GM21447 (cell line): ENCODE measurements around the gene LSM10.

Experiments
- ATAC-seq: cut with Tn5 transposase; IDR thresholded peaks from one replicate; pipeline ENCODE4 v1.9.1; 2021; ENCODE audit not compliant: unreplicated experiment

The LSM10 gene

DNA sequence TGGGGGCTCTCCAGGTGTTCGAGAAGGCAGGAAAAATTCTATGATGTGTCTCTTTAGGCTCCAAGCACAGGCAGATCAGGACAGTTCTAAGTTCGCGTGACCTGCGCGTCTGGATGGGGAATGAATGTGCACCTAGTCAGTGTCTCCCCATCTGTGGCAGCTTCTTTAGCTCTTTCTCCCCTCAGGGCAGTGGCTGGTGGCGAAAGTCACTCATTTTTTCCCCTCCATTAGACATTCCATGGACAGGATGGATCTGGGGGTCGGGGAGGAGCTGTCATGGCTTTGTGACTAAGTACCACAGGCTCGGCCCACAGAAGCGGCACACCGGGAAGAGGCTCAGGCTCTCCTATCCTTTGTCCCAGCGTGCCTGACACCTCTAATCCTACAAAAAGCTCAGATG lies 43.2 kb downstream of the LSM10 start:
- ATAC-seq, result no peak

DNA sequence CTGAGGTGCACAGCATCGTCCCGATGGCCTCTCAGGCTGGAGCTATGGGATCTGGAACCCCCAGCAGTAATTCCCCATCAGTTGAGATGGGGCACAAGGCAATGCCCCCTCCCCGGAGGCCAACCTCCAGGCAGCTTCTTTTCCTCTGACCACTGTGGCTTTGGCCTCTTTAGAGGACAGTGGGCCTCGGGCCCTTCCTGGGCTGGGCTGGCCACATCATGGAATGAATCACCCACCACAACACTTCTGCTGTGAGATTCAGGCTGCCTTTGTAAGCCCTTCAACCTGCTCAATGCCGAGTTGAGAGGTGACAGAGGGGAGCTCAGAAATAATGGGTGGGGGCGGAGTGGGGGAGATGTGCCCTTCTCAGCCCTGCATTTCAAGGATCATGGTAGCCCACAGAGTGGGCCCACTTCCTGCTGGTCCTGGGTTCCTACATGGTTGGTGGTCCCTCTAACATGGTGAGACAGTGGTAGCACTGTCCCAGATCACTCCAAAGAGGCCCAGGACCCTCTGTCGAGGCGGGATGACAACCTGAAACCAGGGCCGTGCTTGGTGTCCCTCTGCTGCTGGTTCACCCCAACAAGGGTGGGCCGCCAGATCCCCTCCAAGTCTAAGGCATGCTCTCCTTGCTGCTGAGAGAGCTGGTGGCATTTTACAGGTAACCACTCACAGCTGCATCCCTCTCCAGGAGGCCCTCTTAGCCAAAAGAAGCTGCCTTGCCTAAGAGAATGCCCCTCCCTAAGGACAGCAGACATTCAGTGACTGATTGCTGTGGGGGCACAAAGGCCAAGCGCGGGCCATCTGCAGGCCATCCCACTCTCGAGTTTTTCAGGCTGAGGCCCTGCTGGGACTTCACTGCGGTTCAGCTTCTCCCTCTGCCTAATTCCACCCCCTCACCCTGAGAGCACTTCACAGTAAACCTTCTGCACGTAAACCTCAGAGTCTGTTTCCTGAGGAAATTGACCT lies 44.5 kb downstream of the LSM10 start:
- no peak for ATAC-seq

DNA sequence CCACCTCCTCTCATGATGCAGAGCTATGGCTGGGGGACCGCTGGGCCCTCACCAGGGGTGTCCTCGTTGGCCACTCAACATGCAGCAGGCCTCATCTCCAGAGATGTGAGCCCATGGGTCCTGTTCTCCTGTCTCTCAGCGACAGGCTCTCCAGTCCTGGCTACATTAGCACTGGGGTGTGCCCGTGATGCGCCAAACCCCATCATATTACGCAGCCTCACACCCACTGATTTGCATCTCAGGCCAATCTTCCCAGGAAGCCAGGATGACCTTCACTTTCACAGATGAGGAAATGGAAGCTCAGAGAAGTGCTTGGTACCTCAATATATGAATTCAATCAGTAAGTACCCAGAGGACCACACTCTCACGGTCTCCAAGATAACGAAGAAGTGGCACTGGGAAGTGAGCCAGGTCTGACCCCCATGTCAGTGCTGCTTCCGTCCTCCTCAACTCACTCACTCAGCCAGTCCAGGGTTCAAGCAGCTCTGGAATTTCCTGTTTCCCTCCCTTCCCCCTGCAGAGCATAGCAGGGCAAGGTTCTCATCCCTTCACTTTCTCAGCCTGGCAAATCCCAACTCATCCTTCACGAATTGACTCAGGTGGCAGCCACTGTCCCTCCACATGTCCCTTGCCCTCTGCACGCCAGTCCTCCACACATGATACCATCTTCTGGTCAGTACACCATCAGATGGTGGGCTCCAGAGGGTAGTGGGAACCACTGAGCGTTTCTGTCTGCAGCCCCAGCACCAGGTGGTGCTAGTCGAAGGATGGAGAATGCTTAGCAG lies 45.4 kb downstream of the LSM10 start:
- no peak for ATAC-seq

DNA sequence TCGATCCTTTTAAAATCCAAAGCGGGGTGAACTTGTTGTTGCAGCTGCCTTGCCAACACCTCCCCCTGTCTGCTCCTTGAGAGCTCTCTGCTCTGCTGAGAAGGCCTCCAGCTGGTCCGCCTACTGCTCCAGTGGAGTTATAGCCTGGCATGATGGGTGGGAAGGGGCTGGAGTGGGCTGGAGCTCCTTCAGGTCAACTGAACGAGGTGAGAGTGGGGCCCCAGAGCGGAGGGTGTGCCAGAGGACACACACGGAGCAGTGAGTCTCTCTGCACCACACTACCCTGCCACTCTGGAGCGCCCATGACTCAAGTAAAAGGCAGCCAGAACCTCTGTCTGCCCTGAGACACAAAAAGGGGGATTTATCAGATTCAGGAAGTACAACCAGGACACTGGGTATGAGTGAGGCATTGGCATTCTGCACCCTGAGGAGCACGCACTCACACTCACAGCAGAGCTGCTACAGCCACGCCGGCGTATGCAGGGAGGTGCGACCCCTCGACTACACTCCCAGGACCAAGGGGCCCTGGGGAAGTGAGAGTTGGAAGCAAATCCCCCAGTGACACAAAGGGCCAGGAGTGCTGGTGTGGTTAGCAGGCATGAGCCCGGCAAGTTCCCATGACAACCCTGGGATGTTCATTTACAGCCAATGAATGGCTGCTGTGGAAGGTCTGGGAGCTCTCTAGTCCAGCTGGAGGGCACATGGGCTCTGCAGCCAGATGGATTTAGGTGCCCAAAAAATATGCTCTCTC lies 46.3 kb downstream of the LSM10 start:
- no peak for ATAC-seq

DNA sequence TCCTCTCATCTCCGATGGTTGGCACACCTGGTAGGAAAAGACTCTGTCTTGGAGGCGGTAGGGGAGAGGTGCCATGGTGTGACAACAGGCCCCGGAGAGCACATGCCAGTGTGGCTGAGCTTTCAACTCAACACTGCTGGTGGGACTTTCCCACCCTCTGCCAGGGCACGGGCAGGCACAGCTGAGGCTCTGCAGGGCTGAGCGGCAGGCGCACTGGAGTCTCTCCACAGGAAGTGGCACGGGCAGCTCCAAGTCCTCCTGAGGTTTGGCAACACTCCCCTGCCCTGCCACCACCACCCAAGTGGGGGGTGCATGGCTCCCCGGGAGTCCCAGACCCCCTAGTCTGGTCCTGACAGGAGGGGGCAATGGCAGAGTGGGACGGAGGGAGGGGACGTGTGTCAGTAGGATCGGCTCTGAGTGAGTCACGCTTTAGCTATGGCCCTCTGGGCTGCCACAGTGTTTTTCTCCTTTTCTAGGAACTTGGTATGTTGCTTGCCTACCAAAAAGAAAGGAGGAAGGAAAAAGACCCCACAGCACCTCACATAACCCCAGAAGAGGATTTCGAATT lies 47.0 kb downstream of the LSM10 start:
- ATAC-seq, result no peak

DNA sequence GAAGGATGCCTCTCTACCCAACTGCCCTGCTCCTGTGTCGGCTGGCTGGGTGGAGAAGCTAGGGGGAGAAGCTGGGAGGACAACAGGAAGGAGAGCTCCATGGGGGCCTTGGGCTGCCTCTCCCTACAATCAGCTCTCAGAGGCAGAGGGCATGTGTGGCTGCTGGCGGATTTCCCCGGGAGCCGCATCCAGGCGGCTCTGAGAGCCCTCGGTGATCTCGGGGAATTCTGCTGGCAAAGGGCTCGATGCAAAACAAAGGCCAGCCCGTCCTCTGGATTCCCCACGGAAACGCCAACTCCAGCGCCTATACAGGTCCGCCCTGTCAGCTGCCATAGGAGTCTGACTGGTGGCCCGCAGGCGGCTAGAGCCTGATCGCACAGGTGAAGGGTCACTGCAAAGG lies 47.9 kb downstream of the LSM10 start:
- no peak for ATAC-seq

DNA sequence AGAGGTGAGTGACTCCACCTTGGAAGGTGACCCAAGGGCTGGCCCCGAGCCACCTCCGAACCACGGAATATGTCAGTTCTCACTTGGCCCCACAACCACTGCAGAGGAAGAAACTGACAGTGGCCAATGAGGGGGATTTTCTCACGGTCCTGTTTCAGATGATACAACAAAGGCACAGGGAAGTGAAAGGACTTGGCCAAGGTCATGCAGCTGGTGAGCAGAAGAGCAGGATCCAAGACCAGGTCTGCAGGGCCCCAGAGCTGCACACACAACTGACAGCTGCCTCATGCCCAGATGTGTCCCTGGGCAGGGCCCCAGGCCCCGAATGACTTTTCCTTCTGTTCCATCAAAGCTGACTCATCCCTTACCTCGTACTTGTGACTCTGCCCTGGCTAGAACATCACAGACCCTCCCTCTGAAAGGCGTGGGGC lies 48.5 kb downstream of the LSM10 start:
- ATAC-seq, result peak; percentile 81

DNA sequence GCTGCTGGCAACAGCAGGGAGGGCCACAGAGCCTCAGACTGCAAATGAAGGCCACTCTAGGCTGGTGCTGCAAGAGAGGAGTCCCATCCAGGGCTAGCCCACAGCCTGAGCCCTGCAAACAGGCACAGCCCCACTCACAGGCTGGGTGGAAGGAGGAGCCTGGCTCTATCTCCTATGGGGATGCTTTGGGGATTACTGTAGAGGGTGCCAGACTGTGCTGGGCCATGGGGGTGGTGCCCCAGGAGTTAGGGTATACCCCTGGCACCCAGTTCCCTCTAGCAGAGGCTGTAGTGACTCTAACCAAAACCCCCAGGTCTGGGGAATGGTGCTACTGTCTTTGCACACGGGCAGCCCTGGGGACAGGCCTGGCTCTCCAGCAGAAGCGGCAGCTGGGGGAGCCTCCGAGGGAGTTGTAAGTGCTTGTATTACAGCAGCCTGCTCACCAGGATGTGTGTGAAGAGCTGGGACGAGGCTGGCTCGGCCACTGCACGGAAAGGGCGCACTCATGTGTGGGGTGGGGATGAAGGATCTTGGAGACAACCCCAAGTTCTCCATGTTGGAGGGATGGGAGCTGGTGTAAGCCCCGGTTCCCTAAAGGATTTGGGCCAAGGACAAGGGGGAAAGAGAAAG lies 50.9 kb downstream of the LSM10 start:
- no peak for ATAC-seq

DNA sequence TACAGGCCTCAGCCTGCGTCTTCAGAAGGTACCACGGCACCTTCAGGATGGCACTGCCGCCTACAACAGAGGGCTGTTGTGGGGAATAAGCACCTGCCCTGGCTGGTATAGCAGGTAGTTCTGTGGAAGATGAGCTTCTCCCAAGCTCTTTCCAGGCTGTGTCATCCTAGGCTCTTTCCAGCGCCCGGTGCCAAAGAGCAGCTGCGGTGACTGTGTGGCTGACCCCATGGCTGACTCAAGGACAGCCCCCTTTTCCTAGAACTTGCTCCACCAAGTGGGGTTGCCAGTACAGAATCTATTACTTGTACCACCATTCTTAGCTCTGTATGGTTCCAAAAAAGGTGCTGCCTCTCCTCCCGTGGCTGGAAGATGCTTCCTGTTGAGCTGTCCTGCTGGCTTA lies 52.4 kb downstream of the LSM10 start:
- no peak for ATAC-seq

DNA sequence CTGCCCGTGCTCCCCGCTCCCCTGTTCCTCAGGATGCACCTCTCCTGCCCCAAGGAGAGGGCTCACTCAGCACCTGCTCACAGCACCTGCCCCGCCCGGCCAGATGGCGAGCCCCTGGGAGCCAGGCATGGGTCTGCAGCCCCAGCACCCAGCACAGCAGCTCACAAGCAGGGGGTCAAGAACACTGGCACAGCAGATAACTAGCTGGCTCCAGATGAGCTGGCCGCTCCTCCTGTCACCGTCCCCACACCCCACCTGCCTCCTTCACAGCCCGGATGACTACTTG lies 53.4 kb downstream of the LSM10 start:
- ATAC-seq, result no peak

DNA sequence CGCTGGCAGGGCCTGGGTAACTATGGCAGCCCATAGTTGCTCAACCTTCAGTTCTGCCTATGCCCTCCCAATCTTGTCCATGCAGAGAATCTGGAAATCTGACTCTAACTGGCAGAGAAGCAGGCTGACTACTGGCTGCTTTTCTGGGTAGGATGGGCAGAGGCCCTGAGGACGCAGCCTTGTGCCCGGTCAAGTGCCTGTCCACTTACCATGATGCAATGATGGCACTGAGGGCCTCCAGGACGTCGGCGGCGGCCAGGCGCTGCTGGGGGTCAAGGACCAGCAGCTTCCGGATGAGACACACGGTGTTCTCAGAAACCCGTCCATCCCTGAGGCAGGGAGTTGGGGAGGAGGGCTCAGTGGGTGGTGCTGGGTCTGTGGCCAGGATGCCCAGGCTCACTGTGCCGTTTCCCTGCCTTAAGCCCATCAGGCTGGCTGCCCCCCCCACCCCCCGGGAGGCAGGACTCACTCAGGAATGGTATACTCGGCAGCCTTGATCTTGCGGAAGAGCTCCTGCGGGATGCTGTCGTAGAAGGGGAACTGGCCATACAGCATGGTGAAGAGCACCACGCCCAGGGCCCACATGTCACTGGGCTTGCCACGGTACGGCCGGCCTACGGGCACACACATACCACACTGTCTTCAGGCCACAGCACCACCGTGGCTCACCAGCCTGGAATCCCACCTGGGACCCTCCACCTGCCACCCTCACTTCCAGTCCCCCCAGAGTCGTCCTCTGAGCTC lies 53.9 kb downstream of the LSM10 start:
- ATAC-seq, result no peak
